Limb (tissue), 2 donors: Measurements from ENCODE around the gene GYG2.
"Not testable (repeated sequence)": the region's sequence is repeated elsewhere in the genome, so short reads cannot be mapped to it uniquely, and the experiment has no call there.

ENCODE experiments used
- DNase-seq, 2 donors: peaks; one replicate each; pipeline ENCODE4 v3.0.0-alpha.2; 2016; ENCODE audit errors: extremely low spot score in 2 of 2

The GYG2 gene

DNA sequence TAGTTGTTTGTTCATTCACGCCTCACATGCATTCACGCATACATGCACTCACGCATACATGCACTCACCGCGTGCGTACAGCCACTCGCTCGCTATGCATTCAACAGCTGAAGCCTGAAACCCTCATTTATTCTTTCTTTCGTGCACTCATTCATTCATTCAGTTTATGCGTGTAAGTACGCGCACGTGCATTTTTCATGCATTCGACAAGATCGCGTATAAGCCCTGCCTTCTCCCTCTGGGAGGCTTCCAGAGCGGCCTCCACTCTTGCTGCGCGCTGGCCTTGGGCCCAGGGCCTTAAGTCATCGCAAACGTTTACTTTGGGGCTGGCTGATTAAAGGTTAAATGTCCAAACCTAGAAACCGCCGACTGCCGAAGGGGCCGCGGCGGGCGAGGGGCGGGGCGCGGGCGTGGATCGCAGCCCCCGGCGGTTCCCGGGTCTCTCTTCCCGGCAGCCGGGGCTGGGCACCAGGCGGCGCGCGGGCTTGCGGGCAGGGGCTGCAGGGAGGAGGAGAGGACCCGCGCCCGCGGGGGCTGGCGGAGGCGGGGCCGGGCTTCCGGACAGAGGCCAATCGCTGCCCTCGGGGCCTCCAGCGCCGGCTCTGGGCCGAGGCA, at the start of gene GYG2:
TSS of gene GYG2 (plus strand) at position 587 of the 615 bp plus-strand sequence. CDS start 1,259 bp downstream, outside the sequence.
- peak in 1 of 2 donors; percentile 10 for DNase-seq

DNA sequence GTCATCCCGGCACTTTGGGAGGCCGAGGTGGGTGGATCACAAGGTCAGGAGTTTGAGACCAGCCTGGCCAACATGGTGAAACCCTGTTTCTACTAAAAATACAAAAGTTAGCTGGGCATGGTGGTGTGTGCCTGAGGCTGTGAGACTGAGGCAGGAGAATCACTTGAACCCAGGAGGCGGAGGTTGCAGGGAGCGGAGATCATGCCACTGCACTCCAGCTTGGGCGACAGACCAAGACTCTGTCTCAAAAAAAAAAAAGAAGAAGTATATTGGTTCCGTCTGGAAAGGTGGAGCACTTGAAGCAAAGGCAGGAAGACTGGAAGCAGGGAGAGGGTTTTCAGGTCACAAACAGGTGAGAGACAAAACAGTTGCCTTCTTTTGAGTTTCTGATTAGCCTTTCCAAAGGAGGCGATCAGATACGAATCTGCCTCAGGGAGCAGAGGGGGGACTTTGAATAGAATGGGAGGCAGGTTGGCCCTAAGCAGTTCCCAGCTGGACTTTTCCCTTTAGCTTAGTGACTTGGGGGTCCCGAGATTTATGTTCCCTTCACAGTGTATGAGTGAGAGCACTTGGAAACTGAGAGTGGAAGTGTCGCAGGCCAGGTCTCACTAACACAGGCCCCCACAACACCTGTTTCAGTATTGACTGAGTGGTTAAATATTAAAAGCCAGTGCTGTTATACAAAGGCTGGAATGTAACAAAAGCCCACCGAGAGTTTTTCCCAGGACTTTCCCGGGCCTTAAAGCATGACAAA, 48.1 kb upstream of the GYG2 start:
- not testable (repeated sequence) for DNase-seq

DNA sequence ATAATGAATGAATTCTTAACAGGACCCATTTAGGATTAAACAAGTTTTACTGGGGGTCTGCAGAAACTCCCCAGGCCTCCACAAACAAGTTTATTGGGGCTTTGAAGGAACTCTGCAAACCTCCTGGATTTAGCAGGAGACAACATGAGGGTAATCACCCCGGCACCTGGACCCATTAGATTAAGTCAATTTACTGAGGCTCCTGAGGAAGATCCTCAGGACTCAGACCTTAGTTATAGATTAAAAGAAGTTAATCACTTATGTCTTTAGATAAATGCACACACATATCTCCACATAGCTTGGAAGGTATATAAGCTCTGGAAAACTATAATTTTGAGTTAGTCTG, 47.5 kb upstream of the GYG2 start:
- DNase-seq, result no peak

DNA sequence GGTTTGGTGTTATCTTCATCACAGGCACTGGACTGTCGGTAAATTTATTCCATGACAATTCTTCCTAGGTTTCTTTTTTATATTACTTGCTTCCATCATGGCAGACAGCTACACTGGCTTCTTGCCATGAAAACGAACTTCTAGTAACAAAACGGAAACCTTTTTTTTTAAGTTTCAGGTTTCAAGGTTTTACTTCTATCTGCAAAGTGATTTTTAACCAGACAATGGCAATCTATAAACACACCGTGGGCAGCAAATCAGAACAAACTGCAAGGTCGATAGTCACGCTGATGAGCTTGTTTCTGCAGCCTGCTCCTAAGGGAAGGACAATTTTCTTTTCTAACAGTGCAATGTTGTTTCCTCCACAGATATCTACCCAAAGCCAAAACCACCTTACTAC, 47.0 kb upstream of the GYG2 start:
- DNase-seq, result no peak

DNA sequence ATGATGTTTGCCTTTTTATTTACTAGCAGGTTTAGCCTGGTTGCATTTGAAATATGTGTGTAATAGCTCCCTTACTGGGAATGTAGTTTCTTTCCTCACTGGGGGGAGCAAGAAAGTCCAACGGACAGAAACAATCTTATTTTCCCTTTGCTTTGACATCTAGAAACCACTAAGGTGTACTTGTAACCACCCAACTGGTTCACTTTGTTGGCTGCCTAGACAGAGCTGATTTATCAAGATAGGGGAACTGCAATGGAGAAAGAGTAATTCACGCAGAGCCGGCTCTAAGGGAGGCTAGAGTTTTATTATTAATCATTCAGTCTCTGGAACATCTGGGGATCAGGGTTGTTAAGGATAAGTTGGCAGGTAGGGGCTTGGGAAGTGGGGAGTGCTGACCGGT, 46.6 kb upstream of the GYG2 start:
- DNase-seq, result no peak

DNA sequence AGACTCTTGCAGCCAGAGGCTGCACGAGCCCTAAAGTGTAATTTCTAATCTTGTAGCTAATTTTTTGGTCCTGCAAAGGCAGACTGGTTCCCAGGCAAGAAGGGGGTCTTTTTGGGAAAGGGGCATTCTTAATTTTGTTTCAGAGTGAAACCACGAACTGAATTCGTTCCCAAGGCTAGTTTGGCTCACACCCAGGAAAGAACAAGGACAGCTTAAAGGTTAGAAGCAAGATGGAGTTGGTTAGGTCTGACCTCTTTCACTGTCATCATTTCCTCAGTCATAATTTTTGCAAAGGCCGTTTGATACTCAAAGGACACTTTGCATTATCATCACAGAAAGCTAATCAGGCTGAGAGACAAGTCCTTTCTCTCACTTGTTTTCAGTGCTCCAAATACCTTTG, 46.0 kb upstream of the GYG2 start:
- DNase-seq, result no peak

DNA sequence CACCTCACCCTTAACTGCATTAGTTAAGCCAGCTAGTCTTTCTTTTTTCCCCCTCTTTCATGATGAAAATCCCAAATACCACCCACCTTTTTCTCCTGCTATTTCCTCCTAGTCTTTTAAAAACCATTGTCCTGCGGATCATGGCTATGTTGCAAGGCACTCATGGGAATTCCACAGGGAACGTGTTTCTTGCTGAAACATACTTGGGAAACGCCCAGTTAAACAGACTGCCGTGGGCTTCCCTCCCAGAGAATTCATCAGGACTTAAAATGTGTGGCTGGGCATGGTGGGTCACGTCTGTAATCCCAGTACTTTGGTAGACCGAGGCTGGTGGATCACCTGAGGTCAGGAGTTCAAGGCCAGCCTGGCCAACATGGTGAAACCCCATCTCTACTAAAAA, 44.7 kb upstream of the GYG2 start:
- DNase-seq, result no peak

DNA sequence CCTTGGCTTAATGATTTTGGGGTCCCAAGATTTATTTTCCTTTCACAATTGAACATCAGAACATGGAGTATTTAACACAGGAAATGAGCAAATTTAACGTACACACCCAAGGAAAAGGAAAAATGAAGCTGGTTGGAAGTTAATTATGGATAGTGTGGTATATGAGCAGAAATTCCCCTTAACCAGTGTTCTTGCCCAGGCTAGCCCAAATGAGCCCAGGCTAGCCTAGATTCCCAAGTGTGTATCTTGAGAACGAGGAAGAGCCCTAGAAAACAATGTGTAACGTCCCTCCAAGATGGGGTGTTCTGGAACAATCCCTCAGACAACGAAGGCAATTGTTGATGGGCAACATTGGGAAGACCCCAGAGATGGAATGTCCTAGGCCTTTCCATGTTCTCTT, 43.2 kb upstream of the GYG2 start:
- DNase-seq, result no peak

DNA sequence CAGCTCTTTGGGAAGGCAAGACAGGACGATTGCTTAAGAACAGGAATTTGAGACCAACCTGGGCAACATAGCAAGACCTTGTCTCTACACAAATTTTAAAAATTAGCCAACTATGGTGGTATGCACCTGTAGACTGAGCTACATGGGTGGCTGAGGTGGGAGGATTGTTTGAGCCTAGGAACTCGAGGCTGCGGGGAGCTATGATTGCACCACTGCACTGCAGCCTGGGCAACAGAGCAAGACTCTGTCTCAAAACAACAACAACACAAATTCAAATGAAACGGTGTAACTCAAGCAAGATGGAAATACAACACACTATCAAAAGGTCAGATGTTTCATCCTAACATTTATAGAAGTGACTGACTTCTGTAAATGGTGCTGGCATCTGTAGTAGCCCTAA, 39.8 kb upstream of the GYG2 start:
- DNase-seq, result no peak

DNA sequence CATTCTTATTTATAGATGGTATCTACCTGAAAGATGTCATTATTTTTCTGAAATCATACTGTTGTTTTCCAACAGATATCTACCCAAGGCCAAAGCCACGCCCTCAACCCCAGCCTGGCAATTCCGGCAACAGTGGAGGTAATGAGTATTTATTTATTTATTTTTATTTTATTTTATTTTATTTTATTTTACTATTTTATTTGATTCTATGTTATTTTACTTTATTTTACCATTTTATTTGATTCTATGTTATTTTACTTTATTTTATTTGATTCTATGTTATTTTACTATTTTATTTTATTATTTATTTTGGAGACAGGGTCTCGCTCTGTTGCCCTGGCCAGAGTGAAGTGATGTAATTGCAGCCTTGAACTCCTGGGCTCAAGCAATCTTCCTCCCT, 39.2 kb upstream of the GYG2 start:
- DNase-seq, result no peak

DNA sequence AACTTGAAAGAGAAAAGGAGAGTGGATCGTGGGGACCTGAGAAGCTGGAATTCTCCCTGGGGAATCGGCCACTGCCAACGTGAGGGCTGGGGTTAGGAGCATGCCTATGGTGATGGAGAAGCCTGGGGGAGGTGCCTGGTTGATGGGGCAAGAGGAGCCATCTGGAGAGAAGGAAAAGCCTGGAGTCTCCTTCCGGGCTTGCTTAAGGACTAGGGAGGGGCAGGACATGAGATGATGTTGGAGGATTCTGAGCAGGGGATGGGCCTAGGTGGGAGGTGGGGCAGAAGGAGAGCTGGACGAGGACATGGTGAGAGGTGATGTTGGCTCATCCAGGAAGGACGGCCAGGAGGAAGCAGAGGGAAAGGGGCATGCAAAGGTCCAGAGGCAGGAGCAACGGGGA, 35.0 kb upstream of the GYG2 start:
- DNase-seq, result no peak

DNA sequence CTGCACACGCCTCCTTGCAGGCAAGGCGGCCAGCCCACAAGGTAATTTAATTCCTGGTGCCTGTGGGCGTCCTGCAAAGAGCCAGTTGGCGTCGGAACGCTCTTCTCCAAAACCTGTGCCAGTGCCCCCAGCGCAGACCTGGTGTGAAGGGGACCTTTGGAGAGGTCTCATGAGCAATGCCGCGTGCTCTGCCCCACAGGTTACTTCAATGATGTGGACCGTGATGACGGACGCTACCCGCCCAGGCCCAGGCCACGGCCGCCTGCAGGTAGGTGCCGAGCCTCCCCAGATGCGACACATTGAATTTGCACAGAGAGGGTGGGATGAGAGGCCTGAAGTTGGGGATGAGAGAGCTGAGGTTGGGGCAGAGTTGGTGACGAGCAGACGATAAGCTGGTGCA, 34.4 kb upstream of the GYG2 start:
- no peak for DNase-seq

DNA sequence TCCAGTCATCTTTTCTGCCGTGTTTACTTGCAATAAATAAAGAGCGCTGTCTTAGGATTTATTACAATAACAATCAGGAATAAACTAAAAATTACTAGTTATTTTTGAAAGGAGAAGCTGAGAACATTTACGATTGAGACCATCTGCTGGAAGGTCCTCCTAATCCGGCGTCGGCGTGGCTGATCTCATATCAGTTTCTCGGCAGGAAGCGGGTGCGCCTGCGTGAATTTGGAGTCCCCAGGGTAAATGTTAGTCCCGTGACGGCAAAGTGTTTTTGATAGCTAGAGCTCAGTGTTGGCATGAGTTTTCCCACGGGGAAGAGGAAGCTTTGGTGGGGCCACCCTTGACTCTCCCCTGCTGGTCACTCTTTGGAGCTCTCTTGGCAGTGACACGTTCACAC, 31.9 kb upstream of the GYG2 start:
- not testable (repeated sequence) for DNase-seq

DNA sequence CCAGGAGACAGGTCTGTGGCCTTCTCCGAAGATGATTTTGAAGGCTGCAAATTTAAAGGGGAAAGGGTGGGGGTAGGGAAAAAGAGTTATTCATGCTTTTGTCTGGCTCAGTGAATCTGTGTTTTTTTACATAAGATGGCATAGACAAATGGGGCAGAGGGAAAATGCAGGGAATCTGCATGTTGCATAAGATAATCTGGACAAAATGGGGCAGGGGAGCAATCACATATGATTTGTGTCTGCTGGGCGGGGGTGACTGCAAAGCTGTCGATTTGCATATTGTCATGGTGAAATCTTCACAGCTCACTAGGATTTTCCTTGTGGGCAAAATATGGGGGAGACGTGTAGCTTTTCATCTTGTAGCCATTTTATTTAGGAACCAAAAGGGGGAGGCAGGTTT, 29.4 kb upstream of the GYG2 start:
- DNase-seq, result no peak

DNA sequence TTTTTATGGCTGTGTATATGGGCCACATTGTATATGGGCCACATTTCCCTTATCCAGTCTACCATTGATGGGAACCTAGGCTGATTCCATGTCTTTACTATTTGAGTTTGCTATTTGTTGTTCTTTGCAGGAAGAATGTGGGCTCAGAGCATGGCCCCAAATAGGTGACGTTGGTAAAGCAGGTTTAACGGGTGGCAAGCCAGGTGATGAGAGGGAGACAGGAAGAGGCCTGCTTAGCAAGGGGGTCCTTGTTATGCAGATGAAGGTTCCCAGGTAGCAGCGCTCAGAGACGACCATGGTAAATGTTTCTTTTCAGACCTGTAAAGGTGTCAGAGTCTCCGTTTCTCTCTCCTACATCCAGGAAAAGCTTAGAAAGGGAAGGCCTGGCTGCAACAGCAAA, 28.8 kb upstream of the GYG2 start:
- DNase-seq, result not testable (repeated sequence)

DNA sequence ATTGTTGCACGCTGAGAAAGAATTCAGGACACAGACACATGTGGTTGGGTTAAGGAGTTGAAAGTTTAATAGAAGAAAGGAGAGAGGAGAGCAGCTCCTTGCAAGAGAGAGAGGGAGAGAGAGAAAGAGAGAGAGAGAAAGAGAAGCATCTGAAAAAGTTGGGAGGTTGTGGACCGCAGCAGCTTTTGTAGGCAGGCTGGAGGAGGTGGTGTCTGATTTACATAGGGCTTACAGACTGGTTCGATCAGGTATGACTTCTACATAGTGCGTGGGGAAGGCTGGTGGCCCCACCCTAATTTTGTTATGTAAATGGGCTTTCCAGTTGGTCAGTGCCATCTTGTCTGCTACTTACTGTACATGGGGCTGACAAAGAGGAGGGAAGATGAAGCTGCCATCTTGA, 27.5 kb upstream of the GYG2 start:
- DNase-seq, result no peak

DNA sequence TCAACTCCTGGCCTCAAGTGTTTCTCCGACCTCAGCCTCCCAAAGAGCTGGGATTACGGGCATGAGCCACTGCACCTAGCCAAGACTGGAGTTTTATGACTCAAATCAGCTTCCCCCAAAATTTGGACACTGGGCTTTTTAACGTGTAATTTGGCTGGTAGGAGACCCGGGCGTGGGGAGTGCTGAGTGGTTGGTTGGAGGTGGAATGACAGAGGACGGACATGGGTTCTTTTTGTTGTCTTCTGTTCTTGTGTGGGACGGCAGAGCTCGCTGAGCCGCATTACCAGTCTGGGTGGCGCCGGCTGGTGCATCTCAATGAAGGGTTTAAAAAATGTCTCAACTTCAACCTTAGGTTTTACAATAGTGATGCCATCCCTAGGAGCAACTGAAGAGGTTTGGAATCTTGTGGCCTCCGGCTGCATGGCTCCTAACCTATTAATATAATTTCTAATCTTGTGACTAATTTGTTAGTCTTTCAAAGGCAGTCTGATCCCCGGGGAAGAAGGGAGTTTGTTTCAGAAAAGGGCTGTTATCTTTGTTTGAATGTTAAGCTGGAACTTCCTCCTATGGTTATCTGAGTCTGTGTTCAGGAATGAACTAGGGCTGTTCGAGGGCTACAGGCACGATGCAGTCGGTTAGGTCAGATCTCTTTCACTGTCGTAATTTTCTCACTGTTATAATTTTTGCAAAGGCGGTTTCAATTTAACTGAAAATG, 26.2 kb upstream of the GYG2 start:
- not testable (repeated sequence) for DNase-seq

DNA sequence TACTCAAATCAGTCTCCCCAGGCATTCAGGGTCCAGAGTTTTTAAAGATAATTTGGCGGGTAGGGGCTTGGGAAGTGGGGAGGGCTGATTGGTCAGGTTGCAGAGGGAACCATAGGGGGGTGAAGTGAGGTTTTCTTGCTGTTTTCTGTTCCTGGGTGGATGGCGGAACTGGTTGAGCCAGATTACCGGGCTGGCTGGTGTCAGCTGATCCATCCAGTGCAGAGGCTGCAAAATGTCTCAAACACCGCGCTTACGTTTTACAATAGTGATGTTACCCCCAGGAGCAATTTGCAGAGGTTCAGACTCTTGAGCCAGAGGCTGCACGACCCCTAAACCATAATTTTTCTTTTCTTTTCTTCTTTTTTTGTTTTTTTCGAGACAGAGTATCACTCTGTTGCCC, 25.2 kb upstream of the GYG2 start:
- DNase-seq, result not testable (repeated sequence)

DNA sequence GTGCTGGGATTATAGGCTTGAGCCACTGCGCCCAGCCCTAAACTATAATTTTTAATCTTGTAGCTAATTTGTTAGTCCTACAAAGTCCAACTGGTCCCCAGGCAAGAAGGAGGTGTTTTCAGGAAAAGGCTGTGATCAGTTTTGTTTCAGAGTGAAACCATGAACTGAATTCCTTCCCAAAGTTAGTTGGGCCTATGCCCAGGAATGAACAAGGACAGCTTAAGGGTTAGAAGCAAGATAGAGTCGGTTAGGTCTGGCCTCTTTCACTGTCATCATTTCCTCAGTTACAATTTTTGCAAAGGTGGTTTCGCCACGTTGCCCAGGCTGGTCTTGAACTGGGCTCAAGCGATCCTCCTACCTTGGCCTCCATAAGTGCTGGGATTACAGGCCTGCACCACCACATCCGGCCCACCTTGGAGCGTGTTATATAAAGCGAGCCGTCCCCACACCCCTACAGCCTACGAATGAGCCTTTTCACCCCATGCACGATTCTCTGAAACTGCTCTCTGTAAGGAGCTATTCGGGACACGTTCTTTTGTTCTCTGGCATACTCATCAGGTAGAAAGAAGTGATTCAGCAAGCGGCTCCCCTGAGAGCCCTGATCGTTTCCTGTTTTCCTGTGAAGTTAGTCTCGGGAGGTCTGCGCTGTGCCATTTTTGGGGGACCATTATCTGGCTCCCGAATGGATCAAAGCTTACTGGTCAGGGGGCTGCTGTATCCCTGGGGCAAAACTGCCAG, 24.5 kb upstream of the GYG2 start:
- DNase-seq, result not testable (repeated sequence)

DNA sequence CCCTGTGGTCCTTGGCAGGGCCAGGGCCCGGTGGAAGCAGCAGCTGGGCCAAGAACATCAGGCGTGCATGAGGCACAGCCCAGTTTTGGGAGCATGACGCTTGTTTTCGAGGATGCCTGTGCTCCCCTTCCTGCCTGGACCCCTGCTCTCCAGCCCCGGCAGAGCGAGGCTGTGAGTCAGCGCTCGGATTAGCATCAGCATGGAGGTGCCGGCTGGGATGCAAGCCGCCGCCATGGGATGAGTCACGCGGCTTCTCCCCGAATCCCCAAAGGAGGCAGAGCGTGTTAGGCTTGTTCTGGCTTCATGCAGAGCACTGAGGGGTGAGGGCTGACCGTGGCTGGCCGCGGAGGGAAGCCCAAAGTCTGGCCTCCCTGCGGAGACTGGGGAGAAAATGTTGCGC, 23.9 kb upstream of the GYG2 start:
- DNase-seq, result peak in 1 of 2 donors; percentile 35

DNA sequence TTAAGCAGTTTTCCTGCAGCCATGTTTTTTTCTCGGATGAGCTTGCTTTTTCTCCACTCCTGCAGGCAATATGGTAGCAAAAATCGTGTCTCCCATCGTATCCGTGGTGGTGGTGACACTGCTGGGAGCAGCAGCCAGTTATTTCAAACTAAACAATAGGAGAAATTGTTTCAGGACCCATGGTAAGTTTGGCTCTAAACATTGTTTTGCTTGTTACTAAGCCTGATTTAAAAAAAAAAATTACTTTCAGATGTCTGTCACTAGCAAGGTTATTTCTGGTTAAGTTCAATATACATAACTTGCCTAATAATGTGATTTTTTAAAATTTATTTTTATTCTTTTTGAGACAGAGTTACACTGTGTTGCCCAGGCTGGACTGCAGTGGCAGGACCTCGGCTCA, 17.5 kb upstream of the GYG2 start:
- DNase-seq, result no peak
